G401.6 (cell line): ENCODE measurements around the gene ESRRG.
"Not testable (repeated sequence)": the region's sequence is repeated elsewhere in the genome, so short reads cannot be mapped to it uniquely, and the experiment has no call there.

Source experiments
- FAIRE-seq: peaks from 2 replicates; lab custom pipeline; 2012; peaks lifted over from hg19 to GRCh38; lab: Jason Lieb, UNC

Gene ESRRG

DNA sequence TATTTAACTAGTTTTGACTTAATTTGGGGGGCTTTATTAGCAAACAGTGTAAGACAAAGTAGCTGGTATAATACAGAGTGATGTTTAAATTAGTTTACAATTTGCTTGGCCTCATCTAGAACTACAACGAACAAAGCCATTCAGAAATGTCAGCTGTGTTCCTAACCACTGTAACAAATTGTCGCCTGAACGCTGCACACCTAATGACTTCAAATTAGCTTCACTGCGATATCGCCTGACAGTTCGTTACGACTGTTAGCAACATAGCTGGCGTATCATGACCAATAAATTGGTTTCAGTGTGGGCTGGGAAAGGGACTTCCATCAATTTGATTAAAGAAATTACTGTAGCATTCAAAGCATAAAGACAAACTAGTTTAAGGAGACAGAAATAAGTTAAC lies 160.1 kb downstream of the ESRRG start:
- no peak for FAIRE-seq

DNA sequence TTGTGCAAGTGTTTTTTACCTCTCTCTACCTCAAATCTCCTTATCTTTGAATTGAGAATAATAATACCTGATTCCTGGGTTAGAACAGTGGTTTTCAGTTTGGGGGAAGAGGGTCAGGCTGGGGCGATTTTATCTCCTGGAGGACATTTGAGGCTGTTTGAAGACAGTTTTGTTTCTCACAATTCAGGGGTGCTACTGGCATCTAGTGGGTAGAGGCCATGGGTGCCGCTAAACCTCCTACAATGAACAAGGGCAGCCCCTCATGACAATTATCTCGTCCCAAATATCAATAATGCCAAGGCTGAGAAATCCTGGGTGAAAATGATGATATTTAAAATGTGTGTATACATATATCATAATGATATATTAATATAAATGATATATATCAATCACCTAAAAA lies 160.8 kb downstream of the ESRRG start:
- no peak for FAIRE-seq

DNA sequence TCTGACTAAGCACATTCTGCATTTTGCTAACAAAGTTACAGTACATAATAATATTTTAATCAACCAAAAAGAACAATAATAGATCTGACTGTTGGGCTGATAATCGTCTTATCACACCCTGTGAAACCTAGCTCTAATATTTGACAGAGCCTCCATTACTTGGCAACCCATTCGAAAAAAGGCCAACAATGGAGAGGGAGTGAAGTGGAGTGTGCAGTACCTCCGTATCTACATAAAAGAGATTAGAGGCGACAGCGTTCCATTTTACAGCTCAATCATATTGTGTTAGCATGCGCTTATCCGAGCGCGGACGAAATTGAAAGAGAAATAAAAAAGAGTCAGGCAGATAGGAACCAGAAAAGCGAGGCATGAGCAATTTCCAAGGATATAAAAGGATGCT lies 162.7 kb downstream of the ESRRG start:
- no peak for FAIRE-seq

DNA sequence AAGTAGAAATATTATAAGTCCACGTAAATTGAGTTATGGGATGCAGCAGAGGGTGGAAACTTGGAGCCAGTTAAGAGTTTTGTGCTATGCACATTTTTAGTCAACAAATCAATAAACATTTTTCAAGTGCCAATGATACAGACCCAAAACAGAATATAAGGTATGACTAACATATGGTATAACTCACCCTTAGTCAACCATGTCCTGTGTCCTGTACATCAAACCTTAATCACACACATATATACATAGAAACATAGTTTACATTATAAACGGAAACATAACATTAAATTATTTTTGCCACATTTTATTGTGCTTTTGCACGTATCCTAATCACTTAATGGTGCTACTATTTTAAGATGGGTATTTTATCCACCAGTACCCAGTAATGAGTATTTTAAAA lies 163.9 kb downstream of the ESRRG start:
- FAIRE-seq: no peak

DNA sequence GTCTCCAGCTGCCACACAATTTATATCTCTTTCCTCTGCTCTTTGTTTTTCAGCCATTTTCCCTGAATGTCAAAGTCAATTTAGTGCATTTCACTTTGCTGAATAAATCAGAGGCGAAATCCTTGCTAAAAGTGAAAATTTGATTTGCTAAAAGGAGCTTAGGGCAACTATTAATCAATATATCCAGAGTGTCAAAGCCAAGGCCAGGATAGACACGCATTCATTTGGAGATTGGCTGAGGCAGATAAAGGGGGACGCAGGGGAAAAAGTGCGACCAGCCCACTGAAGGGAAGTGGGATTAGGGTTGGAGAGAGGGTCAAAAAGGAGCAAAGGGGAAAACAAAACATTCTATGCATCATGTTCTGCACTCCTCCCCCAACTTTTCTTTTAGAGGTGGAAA lies 167.6 kb downstream of the ESRRG start:
- no peak for FAIRE-seq

DNA sequence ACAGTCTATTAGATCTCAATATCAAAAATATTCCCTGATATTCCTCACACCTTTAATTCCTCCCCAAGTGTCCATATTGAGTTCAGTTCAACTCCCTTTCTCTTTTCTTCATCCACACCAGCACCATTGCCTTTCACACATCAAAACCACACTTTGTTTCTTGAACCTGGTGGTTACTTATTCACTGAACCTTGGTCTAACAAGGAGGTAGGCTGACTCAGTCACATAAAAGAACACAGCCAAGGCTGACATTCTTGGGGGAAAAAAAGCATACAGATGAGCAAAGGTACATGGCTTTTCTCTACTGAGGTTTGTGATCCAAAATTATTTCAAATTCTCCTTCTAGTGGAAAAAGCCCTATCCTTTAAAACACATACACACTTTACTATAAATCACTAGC lies 168.3 kb downstream of the ESRRG start:
- no peak for FAIRE-seq

DNA sequence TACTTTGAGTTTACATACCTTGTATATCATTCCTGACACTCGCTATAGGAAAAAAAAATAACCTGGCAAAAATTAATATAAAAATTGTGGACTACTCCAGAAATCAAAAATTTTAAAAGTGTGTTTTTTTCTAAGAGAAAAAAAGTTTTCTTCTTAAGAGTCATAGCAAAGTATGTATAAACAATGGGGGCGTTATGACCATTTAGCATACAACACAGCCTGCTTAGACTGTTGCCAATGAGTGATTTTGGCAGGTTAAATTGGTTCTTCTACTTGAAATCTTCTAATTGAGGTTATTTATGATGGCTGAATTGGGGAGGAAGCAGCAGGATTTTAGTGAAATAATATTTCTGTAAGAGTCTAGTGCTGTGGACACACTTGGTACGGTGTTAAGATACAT lies 169.5 kb downstream of the ESRRG start:
- no peak for FAIRE-seq

DNA sequence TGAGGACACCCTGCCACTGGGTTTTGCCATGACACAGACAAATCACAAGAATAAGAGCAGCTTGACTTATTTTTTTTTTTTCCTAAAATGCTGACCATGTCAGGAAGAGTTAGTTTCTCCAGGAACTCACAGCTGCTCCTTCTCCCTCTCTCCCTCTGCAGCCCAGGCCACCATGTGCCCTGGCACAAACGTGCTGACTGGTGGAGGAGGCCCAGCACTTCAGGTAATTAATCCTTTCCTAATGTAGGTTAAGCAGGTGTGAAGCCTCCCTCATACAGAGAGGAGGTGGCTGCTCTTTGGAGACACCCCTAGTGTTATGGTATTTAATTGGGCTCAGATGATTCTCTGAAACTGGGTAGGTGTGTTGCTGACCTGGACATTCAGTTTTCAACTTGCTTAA lies 170.2 kb downstream of the ESRRG start:
- no peak for FAIRE-seq

DNA sequence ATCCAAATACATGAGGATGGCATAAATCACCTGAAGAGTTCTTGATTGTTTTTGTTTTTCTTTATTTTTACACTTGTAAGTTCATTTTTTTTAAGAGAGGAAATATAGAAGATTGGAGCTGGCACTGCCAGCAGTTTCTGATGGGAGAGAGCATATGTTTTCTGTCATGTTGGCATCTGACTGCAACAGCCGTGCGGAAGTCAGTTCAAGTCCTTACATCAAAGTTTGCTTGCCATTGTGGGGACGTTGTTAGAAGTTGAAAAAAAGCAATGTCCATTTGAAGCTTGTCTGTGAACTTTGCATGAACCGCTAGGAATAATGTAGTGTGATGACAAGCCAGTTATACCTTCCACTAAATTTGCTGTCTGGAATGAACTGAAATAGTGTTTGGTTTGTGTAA lies 173.4 kb downstream of the ESRRG start:
- no peak for FAIRE-seq

DNA sequence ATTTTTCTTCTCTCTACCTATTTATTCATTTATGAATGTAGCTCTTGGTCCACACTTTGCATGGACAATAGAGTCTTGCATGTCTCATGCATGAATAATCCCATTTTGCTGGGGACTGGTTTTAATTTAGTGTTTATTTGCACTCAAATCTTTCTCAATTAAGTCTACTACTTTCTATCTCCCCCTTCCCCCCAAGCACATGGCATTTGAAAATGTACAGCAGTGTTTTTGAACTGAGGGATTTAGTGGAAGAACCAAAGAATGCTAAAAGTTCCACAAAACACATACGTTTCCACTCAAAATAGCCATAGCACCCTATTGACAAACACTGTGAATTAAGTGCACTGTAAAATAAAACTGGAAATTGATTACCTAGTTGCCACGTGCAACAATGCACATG lies 180.5 kb downstream of the ESRRG start:
- no peak for FAIRE-seq

DNA sequence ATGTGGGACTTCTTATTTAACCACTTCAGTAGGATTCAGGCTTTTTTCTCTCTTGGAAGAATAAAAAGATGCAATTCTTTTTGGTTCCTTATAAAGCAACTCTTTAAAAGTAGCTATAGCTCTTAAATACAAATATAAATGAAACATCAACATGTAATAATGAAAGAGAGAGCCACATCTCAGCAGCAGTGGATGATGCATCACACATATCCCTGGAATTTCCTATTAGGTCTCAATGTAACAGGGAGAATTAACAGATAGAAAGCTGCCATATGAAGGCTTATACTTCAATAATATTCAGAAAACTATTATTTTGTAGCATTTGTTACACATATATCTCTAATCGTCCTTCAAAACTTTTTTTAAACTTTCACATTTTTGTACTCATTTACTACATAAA lies 181.0 kb downstream of the ESRRG start:
- FAIRE-seq: no peak

DNA sequence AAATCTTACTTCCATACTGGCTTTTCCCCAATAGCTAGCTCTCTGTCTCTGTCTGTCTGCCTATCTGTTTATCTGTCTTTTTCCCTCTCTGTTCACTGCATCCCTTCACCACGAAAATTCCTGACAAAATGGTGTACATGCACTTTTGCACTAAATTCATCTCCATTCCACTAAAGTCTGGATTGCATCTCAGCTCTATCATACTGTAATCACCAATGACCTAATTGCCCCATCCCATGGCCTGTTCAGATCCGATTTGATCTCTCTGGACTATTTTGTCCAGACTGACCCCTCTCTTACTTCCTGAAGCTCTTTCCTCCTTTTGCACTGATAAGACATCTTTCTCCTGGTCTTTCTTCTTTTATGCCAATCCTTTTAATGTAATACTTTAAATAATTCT lies 187.5 kb downstream of the ESRRG start:
- no peak for FAIRE-seq

DNA sequence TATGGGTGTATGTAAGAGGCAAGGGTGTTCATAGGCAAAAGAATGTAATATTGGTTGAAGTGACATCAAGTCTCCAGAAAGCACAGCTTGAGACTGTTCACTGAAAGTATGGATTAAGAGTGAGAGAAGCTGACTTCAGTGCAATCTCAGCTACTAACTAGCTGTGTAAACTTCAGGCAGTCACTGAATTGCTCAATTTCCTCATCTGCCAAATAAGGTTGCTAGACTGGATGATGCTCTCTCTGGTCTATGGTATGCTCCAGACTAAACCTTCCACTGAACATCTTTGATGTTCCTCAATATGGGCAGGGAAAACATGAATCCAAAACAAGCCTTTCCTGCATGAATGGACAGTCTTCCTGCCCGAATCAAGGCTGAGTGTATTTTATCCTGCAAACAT lies 188.2 kb downstream of the ESRRG start:
- no peak for FAIRE-seq

DNA sequence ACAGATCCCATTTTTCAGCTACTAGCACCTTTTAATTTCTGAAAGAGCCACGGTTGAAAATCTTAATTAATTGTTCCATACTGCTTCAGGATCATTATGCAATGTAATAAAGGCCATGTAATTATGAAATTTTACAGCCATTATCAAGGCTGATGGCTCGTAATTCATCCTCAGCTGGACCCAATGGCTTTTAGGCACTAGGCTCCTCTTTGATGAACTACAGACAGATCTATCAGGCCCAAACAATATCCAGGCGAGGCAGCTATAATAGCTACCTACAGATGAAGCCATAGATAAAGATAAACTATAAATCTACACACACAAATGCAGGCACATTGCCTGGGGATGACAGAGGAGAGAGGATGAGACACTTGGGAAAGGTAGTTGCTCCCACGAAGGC lies 189.5 kb downstream of the ESRRG start:
- FAIRE-seq: no peak

DNA sequence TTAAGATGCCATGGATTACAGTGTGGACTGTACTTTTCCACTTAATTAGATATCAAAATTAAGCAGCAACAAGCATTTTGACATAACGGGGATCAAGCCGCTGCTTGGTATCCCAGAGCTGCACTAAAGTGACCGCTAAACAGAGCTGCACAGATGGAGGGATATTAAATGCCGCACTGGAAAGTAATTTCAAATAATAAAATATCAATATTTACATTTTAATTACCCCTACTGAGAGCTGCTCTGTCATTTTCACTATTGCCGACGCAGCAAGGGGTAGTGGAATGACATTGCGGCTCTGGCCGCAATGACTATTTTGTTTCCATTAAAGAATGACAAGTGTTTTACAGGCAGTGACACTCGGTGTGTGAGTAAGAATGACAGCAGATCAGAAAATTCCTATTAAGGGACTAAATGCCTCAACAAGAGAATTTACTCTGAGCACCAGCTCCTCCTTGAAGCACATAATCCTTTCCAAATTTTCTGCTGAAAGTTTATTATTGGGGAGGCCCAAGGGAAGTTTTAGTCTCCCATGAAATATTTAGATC lies 190.9 kb downstream of the ESRRG start:
- no peak for FAIRE-seq

DNA sequence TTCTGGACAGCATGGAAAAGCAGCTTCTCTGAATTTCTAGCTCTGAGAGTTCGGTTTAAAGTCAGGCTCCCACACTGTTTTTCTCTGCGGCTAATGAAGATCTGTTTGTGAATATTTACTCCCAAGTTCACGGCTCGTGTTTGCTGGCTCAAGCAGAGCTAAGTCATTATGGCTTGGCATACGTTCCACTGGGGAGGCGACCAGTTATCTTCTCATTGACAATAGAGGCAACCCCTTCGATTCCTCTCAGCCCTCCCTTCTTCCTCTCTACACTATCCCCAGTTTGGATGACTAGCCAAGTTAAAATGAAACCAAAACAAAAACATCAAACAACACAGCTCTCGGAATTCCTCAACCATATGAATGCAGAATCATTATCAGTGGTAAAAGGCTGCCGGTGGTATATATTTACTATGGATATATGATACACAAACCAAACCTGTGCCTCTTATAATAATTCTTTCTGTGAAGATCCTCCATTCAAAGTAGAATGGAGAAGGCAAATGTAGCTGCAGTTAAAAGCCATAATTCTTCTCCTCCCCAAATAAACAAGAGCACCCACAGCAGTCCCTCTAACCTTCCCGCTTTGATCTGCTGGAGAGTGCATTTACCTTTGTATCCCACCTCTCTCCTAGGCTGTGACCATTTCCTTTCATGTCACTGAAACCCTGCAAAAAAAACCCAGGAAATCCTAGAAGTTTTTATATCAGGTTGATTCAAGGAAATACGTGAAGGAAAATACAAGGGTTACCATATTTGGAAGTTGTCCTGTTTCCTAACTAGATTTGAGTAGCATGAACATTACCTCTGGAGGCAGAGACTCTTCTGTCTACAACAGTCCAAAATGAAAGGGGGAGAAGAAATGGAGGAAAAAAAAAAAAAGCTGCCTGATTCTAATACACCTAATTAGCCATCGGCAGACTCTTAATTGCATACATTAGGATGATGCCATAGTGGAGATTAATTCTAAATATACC lies 191.7 kb downstream of the ESRRG start:
- FAIRE-seq: no peak

DNA sequence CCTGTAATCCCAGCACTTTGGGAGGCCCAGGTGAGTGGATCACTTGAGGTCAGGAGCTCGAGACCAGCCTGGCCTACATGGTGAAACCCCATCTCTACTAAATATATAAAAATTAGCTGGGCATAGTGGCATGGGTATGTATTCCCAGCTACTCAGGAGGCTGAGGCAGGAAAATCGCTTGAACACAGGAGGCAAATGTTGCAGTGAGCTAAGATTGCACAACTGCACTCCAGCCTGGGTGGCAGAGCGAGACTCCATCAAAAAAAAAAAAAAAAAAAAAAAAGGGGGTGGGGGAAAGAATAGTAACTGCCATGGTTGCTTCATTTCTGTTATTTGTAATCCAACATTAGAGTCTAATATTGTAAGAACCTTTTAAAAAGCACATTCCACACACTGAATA lies 193.4 kb downstream of the ESRRG start:
- FAIRE-seq: not testable (repeated sequence)

DNA sequence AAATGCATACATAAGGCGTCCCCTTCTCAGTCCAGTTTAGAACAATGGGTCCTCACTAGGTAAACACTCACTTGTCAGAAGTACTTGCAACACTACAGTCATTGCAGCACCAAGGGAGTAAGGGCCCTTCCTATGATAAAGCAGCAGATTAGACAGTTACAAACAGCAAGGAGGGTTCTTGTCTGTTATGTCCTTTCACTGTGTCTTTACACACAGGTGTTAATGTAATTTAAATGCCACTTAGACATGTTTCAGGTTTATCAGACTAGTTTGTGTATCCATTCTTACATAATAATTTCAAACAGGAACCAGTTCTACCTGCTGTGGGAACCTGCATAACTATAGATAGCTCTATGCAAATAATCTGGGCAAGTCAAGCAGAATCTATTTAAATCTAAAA lies 194.4 kb downstream of the ESRRG start:
- no peak for FAIRE-seq

DNA sequence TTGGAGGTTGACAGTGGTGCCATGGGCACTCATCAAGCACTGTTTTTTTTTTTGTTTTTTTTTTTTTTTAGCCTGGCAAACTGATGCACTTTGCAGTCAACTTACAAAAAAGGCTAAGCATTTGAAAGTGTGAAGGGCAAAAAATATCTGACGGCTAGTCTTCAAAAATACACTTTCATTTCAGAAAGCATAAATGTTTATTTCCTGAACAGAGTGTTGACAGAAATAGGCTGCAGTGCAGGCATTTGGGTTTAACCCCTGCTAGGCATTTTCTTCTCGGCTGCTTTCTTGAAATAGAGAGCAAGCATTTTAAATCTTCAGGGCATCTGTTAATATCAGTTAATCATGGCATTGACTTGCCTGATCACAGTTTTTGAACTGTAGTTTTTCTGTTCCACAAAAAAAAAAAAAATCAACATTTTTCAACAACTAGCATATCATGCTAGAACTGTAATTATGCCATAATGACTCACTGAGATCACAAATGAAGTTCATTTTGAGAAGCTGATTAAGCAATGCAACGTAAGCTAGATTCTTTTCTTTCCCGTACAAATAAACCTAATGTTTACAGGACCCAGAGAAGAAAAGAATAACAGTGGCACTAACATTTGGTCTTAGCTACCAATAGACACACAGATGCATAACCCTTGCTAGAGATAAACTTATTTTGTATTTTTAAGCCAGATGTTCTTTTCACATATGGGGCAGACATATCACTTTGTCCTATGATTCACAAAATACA lies 199.6 kb downstream of the ESRRG start:
- FAIRE-seq: no peak

DNA sequence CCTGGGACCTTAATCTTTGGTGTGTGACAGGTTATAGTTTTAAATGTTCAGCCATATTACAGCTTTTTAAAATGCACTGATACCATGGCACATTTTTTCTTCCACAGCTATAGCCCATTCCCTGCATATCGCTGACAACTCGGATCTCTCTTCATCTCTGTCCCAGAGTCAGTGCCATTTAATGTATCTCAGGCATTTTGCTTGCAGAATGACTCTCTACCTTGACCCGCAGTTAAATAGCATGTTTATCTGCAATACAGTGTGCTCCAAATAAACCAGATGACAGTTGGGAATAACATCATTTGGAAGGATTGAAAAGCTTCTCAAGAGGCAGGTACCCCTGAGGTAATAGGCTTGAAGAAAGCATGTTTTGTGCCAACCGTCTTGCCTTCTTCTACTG lies 200.2 kb downstream of the ESRRG start:
- no peak for FAIRE-seq

DNA sequence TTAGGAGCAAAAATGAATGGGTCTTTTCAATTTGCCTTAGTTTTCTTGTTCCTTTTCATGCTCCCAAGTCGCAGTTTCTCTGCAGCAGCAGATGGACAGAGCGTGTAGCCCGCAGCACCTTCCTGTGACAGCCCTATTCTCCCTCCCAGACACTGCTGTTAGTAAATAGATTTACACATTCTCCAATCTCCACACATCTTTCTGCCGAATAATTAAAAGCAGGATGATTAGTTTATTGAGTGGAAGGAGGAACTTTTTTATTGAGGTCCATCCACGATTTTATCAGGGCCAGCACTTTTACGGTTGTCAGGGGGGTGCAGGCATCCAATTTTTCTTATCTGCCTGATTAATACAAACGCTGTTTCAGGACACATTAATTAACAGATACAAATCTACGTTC lies 201.8 kb downstream of the ESRRG start:
- no peak for FAIRE-seq

DNA sequence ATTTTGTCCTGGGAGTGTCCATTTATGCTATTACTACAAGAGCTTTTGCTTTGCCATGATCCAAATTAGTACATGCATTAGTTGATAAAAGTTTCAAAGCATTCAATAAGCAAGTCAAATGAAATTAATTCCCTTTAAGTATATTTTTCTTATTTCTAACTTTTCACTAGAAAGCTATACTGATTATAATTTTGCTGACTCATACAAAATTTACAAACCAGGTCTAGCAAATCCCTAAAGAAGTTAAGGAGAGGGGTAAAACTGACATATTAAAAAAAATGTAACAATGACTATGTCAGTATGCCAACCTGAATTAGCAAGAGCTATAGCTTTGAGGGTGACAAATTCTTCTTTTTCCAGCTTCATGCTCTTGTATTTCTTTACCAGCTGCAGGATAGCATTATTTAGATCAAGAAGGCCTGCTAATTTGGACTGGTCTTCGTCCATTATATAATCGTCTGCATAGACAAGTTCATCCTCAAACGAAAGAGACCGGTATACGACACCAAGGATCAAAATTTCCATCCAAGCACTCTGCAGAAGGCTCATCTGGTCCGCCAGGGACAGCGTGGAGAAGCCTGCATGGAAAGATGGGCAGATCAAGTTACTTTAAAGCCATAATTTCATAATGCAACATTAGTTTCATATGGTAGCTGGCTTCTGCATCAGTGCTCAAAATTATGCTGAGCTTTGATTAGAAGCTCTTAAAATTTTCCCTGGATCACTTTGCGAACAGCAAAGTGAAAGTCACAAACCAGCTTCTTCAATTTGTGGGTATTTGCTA lies 204.2 kb downstream of the ESRRG start:
- FAIRE-seq: no peak
